ENCODE data around the gene EMC1.

- TF ChIP-seq, protein P1, sequence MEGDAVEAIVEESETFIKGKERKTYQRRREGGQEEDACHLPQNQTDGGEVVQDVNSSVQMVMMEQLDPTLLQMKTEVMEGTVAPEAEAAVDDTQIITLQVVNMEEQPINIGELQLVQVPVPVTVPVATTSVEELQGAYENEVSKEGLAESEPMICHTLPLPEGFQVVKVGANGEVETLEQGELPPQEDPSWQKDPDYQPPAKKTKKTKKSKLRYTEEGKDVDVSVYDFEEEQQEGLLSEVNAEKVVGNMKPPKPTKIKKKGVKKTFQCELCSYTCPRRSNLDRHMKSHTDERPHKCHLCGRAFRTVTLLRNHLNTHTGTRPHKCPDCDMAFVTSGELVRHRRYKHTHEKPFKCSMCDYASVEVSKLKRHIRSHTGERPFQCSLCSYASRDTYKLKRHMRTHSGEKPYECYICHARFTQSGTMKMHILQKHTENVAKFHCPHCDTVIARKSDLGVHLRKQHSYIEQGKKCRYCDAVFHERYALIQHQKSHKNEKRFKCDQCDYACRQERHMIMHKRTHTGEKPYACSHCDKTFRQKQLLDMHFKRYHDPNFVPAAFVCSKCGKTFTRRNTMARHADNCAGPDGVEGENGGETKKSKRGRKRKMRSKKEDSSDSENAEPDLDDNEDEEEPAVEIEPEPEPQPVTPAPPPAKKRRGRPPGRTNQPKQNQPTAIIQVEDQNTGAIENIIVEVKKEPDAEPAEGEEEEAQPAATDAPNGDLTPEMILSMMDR (IDR thresholded peaks at IDR 0.05), result no peak
- TF ChIP-seq EP300 (IDR thresholded peaks at IDR 0.05) (no peak), POLR2AphosphoS5 (IDR thresholded peaks at IDR 0.05) (no peak)
These were observed 11.4 kb upstream of the EMC1 start for GRCh38 chr1:19262744-19263143.

Measured in gastroesophageal sphincter (tissue), 3 donors.